A172 (cell line): ENCODE results near the gene FXYD4. TPM values are rescaled to one million over a fixed set of nuclear protein-coding genes. Genes with fewer than 3 reads are reported as not detected.

Experiments
- DNase-seq: peaks from one replicate; pipeline ENCODE4 v3.0.0-alpha.2; 2015; ENCODE audit warnings: low spot score
- total RNA-seq: library from RNA; depleted of rRNA; stranded (reverse); fragments of >200 nt; shearing (Covaris generic); gene quantifications from 2 replicates; pipeline ENCODE4 v1.2.3, GENCODE V29; 2014

The FXYD4 gene
- total RNA-seq, 1 experiment from 2014 or later, result not detected

- peak; percentile 55 for DNase-seq
Observed at GRCh38 chr10:43344051-43344450, 27.4 kb upstream of the FXYD4 start.

GRCh38 chr10:43347997-43348396, 23.4 kb upstream of the FXYD4 start:
- DNase-seq, result no peak

GRCh38 chr10:43348511-43349312, 22.7 kb upstream of the FXYD4 start:
- peak; percentile 86 for DNase-seq

GRCh38 chr10:43350156-43350555, 21.3 kb upstream of the FXYD4 start:
- DNase-seq, result no peak

- no peak for DNase-seq
Observed at GRCh38 chr10:43350686-43351085, 20.8 kb upstream of the FXYD4 start.

- DNase-seq, result no peak
Observed at GRCh38 chr10:43351301-43351700, 20.1 kb upstream of the FXYD4 start.

GRCh38 chr10:43352951-43353350, 18.5 kb upstream of the FXYD4 start:
- no peak for DNase-seq

- no peak for DNase-seq
Observed at GRCh38 chr10:43353495-43354329, 17.7 kb upstream of the FXYD4 start.

- no peak for DNase-seq
Observed at GRCh38 chr10:43354330-43354635, 17.2 kb upstream of the FXYD4 start.

GRCh38 chr10:43354879-43355380, 16.5 kb upstream of the FXYD4 start:
- DNase-seq, result no peak

GRCh38 chr10:43355749-43356371, 15.6 kb upstream of the FXYD4 start:
- peak; percentile 91 for DNase-seq

GRCh38 chr10:43360086-43360485, 11.3 kb upstream of the FXYD4 start:
- no peak for DNase-seq

- no peak for DNase-seq
Observed at GRCh38 chr10:43361547-43362190, 9.8 kb upstream of the FXYD4 start.

- DNase-seq, result no peak
Observed at GRCh38 chr10:43362191-43362839, 9.1 kb upstream of the FXYD4 start.

GRCh38 chr10:43365001-43365400, 6.4 kb upstream of the FXYD4 start:
- no peak for DNase-seq

GRCh38 chr10:43369921-43370320, 1.5 kb upstream of the FXYD4 start:
- no peak for DNase-seq

- DNase-seq, result no peak
Observed at GRCh38 chr10:43370671-43371215, 693 bp upstream of the FXYD4 start.

GRCh38 chr10:43372765-43373361, 1.4 kb downstream of the FXYD4 start:
- DNase-seq, result no peak

- no peak for DNase-seq
Observed at GRCh38 chr10:43373461-43373860, 2.0 kb downstream of the FXYD4 start.

- no peak for DNase-seq
Observed at GRCh38 chr10:43374194-43374593, 2.8 kb downstream of the FXYD4 start.
